AG04449 (cell line): ENCODE data around the gene NDUFA7.

Experiments used
- CTCF ChIA-PET: fragments of 350-600 bp; formaldehyde crosslinking; extraction: SDS; loops from one replicate; lab custom pipeline; 2021; ENCODE audit warnings: antibody characterized with exemption; lab: Yijun Ruan, JAX
- POLR2A ChIA-PET: fragments of 400-600, 350-600 bp; formaldehyde crosslinking; extraction: SDS; loops from one replicate; lab custom pipeline; 2020; ENCODE audit warnings: antibody characterized with exemption, inconsistent platforms; lab: Yijun Ruan, JAX
- DNase-seq: peaks from one replicate; pipeline ENCODE4 v3.0.0-alpha.2; 2010; ENCODE audit warnings: low read depth, low spot score
- H3K4me3 ChIP-seq: 2 replicates; pipeline ENCODE4 v1.5.1; 2011; ENCODE audit warnings: low read depth, mild to moderate bottlenecking, control low read depth, low read length
- TF ChIP-seq, protein P1 (sequence below): IDR thresholded peaks from one replicate; pipeline ENCODE4 v1.5.1; 2011; ENCODE audit warnings: mild to moderate bottlenecking, moderate library complexity, low read length, control low read depth, inconsistent platforms; ENCODE audit not compliant: insufficient read depth; ENCODE audit errors: missing control alignments

The NDUFA7 gene

DNA sequence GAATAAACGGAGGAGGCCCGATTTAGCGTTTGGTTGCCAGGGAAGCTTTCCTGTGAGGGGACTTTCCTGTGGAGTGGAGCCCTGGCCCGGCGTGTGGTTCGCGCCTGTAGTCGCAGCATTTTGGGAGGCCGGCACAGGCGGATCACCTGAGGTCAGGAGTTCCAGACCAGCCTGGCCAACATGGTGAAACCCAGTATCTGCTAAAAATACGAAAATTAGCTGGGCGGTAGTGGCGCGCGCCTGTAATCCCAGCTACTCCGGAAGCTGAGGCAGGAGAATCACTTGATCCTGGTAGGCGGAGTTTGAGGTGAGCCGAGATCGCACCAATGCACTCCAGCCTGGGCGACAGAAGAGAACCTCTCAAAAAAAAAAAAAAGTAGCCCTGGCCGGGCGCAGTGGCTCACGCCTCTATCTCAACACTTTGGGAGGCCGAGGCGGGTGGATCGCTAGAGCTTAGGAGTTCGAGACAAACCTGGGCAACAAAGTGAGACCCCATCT is 14.9 kb upstream of the NDUFA7 start:
- no peak overlapping the region for H3K4me3 ChIP-seq
- POLR2A ChIA-PET, result interaction anchor here (1.0 kb wide), 1 partner anchor 109 kb away, joined by 3 read pairs; the partner anchor contains the start of gene HNRNPM
- CTCF ChIA-PET, result interaction anchor here (0.9 to 1.7 kb wide), 3 partner anchors 12 to 59 kb away, joined by 3 to 5 read pairs (median 3); no protein-coding TSS in a partner anchor
- TF ChIP-seq, protein P1, sequence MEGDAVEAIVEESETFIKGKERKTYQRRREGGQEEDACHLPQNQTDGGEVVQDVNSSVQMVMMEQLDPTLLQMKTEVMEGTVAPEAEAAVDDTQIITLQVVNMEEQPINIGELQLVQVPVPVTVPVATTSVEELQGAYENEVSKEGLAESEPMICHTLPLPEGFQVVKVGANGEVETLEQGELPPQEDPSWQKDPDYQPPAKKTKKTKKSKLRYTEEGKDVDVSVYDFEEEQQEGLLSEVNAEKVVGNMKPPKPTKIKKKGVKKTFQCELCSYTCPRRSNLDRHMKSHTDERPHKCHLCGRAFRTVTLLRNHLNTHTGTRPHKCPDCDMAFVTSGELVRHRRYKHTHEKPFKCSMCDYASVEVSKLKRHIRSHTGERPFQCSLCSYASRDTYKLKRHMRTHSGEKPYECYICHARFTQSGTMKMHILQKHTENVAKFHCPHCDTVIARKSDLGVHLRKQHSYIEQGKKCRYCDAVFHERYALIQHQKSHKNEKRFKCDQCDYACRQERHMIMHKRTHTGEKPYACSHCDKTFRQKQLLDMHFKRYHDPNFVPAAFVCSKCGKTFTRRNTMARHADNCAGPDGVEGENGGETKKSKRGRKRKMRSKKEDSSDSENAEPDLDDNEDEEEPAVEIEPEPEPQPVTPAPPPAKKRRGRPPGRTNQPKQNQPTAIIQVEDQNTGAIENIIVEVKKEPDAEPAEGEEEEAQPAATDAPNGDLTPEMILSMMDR, result no peak
- no peak for DNase-seq

DNA sequence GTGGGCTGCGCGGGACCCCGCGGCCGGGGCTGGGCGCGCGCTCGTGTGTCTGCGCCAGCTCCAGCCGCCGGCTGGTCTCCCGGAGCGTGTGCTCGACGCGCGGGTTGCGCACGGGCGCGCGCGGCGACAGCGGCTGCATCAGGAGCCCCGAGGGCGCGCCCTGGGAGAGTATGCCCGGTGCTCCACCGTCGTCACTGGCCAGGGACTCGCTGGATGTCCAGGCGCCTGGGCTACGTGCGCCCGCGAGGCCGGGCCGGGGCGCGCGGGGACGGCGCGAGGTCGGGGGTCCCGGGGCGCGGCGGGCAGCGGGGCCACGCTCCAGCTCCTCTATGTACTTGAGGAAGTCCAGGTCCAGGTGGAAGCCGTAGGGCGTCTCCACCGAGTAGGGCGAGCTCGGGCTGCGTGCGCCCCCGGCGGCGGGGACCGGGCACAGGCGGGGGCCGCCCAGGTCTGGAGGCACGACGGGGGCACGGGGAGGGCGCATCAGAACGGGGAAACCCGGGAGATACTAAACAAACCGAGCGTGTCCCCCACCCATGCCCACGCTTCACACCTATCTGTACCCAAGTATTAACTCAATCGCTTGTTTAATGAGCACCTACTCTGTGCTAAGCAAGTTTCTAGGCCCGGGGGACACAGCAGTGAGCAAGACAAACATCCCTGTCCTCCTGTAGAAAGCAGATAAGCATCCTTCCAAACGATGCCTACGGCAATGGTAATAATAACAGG is 14.3 kb upstream of the NDUFA7 start:
- ChIA-PET CTCF (interaction anchor here (0.7 to 2.5 kb wide), 5 partner anchors 12 to 246 kb away, joined by 3 to 14 read pairs (median 5); no protein-coding TSS in a partner anchor), POLR2A (interaction anchor here (1.0 to 1.9 kb wide), 2 partner anchors 14 to 178 kb away, joined by 3 to 10 read pairs; partner anchors contain the start of genes NDUFA7, RPS28 and ZNF414)
- no peak overlapping the region for H3K4me3 ChIP-seq
- no peak for DNase-seq
- TF ChIP-seq, protein P1, result no peak

DNA sequence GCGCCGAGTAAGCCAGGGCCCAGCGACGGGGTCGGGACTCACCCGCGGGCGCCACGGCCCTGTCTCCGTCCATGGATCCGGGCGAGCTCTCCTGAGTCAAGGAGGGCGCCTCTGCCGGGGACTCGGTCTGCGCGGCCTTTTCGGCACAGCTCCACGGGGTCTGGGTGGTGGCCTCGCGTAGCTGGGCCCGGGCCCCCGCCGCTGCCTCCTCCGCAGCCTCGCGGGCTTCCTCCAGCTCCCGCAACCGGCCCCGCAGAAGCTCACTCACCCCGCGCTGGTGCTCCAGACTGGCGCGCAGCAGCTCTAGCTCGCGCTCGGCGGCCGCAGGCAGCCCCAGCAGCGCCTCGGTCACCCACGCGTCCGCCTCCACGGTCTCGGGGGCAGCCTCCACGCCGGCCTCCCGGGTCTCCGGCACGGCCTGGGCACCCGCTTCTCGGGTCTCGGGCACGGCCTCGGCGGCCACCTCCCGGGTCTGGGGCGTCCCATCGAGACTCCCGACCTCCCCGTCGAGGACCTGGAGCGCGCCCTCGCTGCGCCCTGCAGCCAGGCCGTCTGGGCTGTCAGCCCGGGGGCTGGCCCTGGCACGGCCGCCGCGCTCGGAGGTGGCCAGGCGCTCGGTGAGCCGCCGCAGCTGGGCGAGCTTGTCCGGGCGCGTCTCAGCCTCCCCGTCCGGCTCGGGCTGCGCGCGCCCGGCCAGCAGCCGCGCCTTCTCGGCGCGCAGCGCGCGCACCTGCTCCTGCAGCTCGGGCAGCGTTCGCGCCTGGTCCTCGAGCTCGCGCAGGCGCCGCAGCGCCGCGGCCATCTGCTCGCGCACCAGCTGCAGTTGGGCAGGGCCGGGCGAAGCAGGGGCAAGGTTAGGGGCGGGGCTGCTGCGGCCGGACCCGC is 13.5 kb upstream of the NDUFA7 start:
- no peak overlapping the region for H3K4me3 ChIP-seq
- CTCF ChIA-PET, result interaction anchor here (0.7 to 2.5 kb wide), 6 partner anchors 10 to 247 kb away, joined by 3 to 14 read pairs (median 5); no protein-coding TSS in a partner anchor
- TF ChIP-seq, protein P1, result no peak
- POLR2A ChIA-PET, result interaction anchor here (1.0 to 1.9 kb wide), 2 partner anchors 13 to 179 kb away, joined by 3 to 10 read pairs; partner anchors contain the start of genes NDUFA7, RPS28 and ZNF414
- DNase-seq, result no peak

DNA sequence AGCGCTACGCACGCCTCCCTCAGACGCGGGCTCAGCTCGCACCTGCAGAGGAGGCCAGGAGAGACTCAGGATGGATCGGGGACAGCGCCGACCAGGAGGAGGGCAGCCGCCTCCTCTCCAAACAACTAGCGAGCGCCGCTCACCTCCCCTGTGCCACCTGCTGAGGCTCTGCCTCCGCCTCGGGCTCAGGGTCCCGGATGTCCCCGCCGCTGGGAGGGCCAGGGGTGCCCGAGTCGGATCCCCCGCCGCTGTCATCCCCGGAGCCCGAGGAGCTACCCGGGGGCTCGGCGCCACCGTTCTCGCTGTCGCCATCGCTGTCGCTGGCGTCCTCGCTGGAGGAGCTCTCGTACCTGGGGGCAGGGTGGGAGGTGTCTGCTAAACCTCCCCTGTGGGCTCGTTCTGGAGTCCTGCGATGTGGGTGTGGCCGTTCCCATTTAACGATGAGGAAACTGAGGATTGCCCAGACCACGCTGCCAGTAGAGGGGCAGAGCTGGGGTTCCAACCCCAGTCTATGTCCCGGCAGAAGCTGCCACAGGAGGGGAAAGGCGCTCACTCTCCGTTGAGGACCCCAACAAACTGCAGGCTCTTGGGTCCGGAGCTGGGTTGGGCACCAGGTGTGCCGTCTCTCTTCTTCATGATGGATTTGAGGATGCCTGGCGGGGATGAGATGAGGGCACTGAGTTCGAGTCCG is 12.7 kb upstream of the NDUFA7 start:
- POLR2A ChIA-PET, result interaction anchor here (1.9 kb wide), 1 partner anchor 12 kb away, joined by 10 read pairs; the partner anchor contains the start of genes NDUFA7 and RPS28
- TF ChIP-seq, protein P1, result no peak
- no peak for DNase-seq
- CTCF ChIA-PET, result interaction anchor here (1.5 to 2.5 kb wide), 3 partner anchors 10 to 244 kb away, joined by 5 to 14 read pairs (median 6); no protein-coding TSS in a partner anchor
- no peak overlapping the region for H3K4me3 ChIP-seq

DNA sequence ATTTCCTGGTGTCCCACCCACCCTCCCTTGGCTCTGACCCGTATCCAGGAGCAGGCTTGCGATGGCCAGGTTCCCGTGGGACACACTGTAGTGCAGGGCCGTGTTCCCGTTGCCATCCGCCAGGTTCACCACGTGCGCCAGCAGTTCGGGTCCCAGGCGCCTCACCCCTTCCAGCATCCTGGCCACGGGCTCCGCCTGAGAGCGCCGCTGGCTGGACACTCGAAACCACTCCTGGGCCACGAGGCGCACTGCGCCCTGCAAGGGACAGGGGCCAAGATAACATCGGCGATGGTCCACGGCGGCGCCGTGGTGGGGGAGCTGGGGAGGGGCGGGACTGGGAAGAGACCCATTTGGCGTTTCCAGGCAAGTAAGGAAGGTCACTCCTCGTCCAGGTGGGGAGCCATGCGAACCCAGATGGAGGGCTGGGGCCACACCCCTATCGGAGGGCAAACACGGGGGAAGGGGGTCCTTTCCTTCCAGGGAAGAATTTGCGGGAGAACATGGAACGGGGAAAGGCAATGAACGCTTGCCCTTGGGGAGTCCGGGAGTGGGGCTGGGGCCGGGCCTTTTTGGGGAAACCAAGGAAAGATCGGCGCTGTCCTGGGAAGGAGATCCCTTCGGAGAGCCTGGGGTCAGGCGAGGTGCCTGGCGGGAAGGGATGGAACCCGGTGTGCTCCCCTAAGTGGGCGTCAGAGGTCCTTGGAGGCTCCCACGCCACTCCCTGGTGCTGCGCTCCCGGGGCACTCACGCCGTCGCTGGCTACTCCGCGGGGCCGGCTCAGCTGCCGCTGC is 12.0 kb upstream of the NDUFA7 start:
- ChIA-PET POLR2A (no interaction called here), CTCF (interaction anchor here (1.6 to 2.5 kb wide), 2 partner anchors 11 to 21 kb away, joined by 6 to 14 read pairs; no protein-coding TSS in a partner anchor)
- TF ChIP-seq, protein P1, result no peak
- H3K4me3 ChIP-seq, result no peak overlapping the region
- no peak for DNase-seq
